ENCODE results near the gene PRG3. TPM values are rescaled to one million over a fixed set of nuclear protein-coding genes. Genes with fewer than 3 reads are reported as not detected.

Gene PRG3
- total and polyA plus RNA-seq, 2 of the 4 experiments (the other 2 are of a cell fraction): not detected

DNA sequence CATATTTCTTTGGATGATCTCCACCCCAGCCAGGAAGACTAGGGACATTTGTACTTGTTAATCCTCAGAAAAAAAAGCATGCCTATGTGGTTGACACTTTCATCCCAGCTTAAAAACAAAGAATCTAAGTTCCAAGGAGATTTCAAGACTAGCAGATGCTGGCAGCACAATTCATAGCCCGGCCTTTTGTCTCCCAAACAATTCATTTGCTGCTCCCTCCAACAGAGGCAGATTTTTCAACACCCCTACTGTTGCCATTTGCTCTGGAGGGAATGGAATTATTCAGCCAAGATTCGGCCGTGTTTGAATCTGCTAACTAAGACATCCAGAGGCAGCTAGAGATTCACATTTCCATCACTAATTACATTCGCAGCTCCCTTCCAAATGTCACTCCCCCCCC lies 27.5 kb downstream of the PRG3 start:
- intact Hi-C loops (cut with micrococcal nuclease) (loop anchor here (5.0 kb wide), 1 partner anchor 511 kb away; no protein-coding TSS in a partner anchor), in situ Hi-C loops (cut with MboI; ENCODE audit: low sequenced_read_pairs) (loop anchor here (25.0 kb wide), 1 partner anchor 516 kb away; no protein-coding TSS in a partner anchor), dilution Hi-C loops (cut with HindIII; ENCODE audit: low sequenced_read_pairs, unreplicated experiment) (no loop called here)
- no CpG with 5 or more reads among the region's 4 CpGs for WGBS, 2 experiments (ENCODE audit: extremely low coverage in 2 of 2, insufficient read length in 1 of 2)
- Histone ChIP-seq H2AFZ (replicated peaks; ENCODE audit: low read length, poor library complexity) (no peak overlapping the region), H4K5ac (ENCODE audit: low read depth, low read length) (no peak overlapping the region), H3K4me3 (ENCODE audit: insufficient read depth, low read depth, low read length) (no peak overlapping the region), H3K4ac (ENCODE audit: low read depth, low read length) (no peak overlapping the region), H2AK5ac (ENCODE audit: low read depth, low read length) (no peak overlapping the region), H2BK20ac (ENCODE audit: low read depth, low read length) (no peak overlapping the region), H3K4me2 (ENCODE audit: low read depth, low read length) (no peak overlapping the region), H4K20me1 (ENCODE audit: insufficient read depth, low read length) (no peaks in the 10 kb centered on the region), H4K91ac (ENCODE audit: insufficient read depth, low read depth, low read length) (no peak overlapping the region), H3K9me1 (ENCODE audit: insufficient read depth, low read length) (no peaks in the 10 kb centered on the region), H2BK5ac (ENCODE audit: low read depth, low read length, poor library complexity, severe bottlenecking) (no peak overlapping the region), H3K4me1 (ENCODE audit: control insufficient read depth, insufficient read depth, low read length) (peaks cover 2% of the 10 kb centered on the region; the same call in 1 of the 2 replicates), H2BK120ac (ENCODE audit: low read depth, low read length) (no peak overlapping the region), H3K23ac (ENCODE audit: low read depth, low read length) (no peak overlapping the region), H3K56ac (ENCODE audit: extremely low read depth, insufficient read depth, low read length) (no peak overlapping the region), H3K36me3 (ENCODE audit: control insufficient read depth, insufficient read depth, low read length) (no peaks in the 10 kb centered on the region), H3K9ac (ENCODE audit: low read depth, low read length) (no peak overlapping the region), H2AK9ac (replicated peaks; ENCODE audit: low read depth, low read length, poor library complexity) (no peak overlapping the region), H3K79me1 (ENCODE audit: low read depth in 1 of 2, low read length in 2 of 2) (no peaks in the 10 kb centered on the region), H3K18ac (ENCODE audit: low read depth, low read length) (no peak overlapping the region), H2BK15ac (ENCODE audit: low read depth, low read length) (no peak overlapping the region), H3K27me3 (ENCODE audit: control insufficient read depth, insufficient read depth, low read length) (peaks cover 30% of the 10 kb centered on the region), H3K14ac (replicated peaks; ENCODE audit: low read depth, low read length) (no peak overlapping the region), H3K9me3 (ENCODE audit: control insufficient read depth, insufficient read depth, low read length) (peaks cover 5% of the 10 kb centered on the region; the same call in 1 of the 2 replicates), H3K27ac (ENCODE audit: insufficient read depth, low read length) (no peak overlapping the region), H4K8ac (ENCODE audit: low read depth in 2 of 2, low read length in 2 of 2) (no peak overlapping the region)
- DNase-seq (no peak), ATAC-seq (ENCODE audit: low read depth) (no peak)
- TF ChIP-seq, protein P1, sequence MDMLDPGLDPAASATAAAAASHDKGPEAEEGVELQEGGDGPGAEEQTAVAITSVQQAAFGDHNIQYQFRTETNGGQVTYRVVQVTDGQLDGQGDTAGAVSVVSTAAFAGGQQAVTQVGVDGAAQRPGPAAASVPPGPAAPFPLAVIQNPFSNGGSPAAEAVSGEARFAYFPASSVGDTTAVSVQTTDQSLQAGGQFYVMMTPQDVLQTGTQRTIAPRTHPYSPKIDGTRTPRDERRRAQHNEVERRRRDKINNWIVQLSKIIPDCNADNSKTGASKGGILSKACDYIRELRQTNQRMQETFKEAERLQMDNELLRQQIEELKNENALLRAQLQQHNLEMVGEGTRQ (IDR thresholded peaks at IDR 0.05; ENCODE audit: low read depth, low read length): no peak
- no peak for TF ChIP-seq MXI1 (IDR thresholded peaks at IDR 0.05; ENCODE audit: borderline replicate concordance, low read depth, low read length)
- ChIA-PET CTCF (interaction anchor here (0.8 kb wide), 1 partner anchor 103 kb away, joined by 3 read pairs; no protein-coding TSS in a partner anchor), POLR2A (ENCODE audit: unreplicated experiment) (no interaction called here)
- no TSS peak for BruUV-seq (replicated peaks)

Data from IMR-90 (cell line).